GM18868 (cell line): Measurements from ENCODE around the gene BAHCC1.

Experiments used
- ATAC-seq: cut with Tn5 transposase; IDR thresholded peaks from one replicate; pipeline ENCODE4 v1.9.1; 2021; ENCODE audit warnings: mild to moderate bottlenecking, moderate library complexity; ENCODE audit not compliant: unreplicated experiment

BAHCC1 gene

DNA sequence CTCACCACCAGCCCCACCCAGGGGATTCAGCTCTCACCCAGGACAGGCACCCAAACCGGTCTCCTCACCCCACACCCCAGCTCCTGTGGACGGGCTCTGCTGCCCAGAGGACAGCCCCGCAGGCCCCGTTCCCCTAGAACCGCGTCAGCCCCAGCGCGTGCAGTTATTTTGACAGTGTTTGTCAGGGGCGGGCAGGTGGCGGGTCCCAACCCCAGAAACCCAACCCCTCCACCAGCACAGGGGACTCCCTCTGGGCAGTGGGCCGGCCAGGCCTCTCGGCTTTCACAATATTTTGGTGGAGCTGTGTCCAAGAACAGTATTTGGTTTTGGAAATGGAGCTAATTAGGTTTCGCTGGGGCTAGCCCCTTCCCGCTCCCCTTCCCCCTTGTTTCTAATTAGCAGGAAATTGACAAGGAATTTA is 44.8 kb downstream of the BAHCC1 start:
- ATAC-seq: no peak

DNA sequence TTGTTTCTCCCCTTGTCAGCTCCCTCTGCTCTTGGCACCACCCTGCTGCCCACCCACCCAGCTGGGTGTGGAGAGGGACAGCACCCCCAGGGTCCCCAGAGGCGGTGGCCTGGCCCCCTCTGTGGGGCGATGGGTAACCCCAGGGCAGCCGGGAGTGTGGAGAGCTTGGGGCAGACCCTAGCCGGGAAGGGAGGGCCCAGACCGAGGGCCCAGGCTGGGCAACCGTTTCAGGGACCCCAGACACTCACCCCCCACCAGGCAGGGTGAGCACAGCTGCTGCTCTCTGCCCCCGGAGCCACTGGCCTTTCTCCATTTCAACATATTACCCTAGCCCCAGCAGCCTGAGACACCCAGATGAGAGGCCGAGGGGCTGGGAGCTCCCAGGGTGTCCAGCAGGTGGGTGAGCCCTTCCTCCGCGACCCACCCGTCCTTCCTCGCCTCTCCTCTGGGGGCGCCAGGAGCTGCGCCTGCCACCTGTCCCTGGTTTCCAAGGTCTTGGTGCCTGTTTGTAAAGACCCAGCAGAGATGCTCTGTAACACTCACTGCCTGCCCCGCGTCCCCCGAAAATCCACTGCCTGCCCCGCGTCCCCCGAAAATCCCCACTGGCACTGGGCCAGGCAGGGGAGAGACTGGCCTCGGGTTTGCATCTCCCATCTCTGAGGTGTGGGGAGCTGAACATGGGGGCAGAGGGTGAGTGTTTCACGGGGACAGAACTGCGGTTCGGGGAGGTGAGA is 45.4 kb downstream of the BAHCC1 start:
- ATAC-seq: no peak

DNA sequence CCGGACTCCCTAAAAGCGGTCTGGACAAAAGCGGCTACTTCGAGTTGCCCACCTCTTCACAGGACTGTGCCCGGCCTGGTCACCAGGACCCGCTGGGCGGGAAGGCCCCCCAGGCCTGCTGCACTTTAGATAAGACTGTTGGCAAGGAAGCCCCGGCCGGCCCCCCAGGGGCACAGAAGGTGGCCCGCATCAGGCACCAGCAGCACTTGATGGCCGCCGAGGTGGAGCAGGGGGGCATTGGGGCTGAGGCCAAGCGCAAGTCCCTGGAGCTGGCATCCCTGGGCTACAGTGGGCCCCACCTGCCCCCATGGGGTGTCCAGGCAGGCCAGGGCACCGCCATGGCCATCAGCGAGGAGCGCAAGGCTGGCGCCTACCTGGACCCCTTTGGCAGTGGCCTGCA is 47.5 kb downstream of the BAHCC1 start:
- ATAC-seq: no peak

DNA sequence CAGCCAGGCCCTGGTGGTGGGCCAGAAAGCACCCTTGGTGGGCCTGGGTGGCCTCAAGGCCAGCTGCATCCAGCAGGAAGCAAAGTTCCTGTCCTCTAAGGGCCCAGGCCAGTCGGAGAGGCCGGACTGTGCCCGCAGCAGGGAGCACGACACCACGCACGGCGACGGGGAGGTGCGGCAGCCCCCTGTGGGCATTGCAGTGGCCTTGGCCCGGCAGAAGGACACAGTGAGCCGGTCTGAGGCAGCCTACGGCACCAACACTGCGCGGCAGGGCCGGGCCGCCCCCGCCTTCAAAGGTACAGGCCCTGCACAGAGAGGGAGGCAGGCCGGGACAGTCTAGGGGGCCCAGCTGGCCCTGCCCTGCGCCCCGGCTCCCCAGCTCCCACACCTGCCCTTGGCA is 48.0 kb downstream of the BAHCC1 start:
- ATAC-seq: no peak

DNA sequence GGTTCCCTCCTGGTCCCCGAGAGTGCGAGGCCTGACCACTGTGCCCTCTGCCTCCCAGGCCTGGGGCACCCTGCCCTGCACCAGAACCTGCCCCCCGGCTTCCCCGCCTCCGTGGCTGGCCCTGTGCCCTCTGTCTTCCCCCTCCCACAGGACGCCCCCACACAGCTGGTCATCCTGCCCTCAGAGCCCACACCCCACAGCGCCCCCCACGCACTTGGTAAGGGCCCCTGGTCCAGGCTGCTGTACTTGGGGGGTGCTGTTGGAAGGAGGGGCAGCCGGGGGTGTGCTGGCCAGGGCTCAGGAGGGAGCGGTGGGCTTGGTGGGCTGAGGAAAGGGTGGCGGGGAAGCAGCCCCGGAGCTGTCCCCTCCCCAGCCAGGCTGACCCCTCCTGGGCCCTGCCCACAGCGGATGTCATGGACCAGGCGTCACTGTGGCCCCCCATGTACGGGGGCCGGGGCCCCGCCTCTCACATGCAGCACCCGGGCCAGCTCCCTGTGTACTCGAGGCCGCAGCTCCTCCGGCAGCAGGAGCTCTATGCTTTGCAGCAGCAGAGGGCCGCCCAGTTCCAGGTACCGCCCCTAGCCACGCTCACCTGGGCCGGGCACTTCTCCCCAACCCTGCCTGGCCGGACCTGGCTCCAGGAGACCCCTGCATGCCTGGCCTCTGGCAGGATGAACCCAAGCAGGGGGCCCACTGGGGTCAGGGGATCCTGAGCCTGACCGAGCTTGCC is 49.5 kb downstream of the BAHCC1 start:
- ATAC-seq: no peak

DNA sequence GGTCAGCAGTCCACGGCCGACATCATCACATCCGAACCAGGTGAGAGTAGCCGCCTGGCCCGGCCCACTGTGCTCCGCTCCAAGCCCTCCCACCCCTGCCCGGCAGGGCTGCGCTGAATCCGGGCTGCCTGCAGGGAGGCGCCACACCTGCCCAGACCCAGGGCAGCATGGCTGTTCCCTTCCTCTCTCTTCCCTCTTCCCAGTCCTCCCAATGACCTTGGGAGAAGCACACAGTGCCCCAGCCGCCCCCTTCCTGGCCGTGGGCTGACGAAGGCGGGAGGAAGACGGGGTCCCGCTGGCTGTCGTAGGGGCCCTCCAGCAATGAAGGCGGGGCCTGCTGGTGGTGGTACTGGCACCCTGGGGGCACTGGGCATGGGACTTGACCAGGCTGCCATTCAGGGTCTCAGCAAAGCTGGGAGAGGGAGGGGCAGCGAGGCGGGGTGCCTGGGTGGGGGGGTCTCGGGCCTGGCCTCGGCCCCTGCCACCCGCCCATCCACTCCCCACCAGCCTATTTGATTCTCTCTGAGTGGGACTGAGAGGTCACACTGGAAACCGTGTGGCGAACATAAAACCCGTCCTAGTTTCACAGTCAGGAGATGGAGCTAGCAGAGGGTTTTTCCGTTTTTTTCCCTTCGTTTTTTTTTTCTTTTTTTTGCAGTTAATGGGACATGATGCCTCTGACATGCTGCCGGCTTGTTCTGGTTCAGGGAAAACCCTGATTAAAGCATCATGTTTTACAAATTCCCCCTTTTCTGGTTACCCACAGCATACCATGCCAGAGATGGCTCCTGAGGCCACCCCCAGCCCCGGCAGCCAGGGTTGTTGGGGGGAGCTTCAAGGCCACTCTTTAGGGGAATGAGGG is 50.6 kb downstream of the BAHCC1 start:
- no peak for ATAC-seq

DNA sequence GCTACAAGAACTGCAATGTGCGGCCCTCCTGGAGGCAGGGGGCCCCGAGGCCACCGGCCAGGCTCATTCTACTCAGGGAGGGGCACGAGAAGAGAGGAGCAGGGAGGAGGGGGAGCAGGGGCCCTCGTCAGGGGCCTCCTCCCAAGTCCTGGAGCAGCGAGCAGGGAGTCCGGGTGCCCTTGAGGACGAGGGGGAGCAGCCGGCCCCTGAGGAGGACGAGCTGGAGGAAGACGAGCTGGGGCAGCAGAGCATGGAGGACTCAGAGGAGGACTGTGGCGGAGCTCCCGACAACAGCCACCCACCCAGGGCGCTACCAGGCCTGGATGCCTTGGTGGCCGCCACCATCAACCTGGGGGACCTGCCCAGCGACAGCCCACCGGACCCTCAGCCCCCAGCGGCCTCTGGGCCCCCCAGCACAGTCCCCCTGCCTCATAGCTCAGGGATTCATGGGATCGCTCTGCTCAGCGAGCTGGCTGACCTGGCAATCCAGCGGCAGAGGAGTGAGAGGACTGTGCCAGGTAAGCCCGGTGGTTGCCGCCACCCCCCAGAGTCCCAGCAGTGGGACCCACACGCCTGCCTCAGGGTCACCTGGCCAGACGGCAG is 52.2 kb downstream of the BAHCC1 start:
- no peak for ATAC-seq

DNA sequence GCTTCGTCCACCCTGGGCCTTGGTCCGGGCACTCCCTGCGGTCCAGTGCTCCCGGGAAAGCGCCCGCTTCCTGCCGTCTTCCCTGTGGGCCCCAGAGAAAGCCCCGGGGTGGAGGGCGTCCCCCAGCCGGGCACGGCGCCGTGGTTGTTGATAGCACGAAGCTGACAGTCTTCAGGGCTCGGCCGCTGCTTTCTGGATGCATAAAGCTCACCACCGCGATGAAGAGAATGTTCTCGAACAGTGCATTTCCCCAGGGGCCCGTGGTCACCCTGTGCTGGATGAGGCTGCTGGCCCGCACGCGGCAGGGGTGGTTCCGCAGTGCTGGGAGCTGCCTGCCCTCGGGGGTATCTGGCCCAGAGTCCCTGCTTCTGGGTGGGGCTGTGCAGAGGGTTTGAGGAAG is 53.2 kb downstream of the BAHCC1 start:
- no peak for ATAC-seq

DNA sequence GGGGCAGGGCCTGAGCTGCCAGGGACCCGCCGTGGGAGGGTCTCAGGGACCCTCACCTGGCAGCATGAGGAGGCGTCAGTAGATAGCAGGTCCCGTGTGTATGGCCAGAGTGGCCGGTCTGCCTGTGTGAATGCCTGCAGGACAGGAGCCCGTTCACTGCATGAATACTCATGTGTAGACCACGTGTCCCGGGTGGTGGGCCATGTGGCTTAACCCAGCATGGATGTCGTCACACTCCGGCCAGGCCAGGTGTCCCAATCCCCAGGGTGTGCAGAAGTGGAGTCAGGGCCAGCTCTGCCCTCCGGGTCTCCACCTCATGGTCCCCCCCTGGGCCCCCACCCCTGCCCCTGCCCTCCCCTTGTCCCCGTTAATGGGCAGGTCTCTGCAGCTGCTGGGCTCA is 53.7 kb downstream of the BAHCC1 start:
- no peak for ATAC-seq

DNA sequence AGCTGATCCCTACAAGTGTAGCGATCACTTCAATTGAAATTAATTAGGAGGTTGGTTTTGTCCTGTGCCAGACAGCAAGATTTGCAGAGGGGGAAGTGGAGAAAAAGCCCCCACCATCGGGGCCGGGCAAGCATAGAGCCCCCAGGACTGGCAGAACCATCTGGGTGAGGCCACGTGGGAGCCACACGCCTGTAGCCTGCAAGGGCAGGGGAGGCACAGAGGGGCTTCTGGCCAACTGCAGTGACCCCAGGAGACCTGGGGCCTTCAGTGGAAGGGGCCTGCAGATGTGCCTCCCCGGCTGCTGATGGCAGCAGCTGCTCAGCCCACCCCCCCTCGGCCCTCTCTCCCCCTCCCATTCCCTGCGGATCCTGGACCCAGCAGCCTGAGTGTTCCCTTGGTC is 54.1 kb downstream of the BAHCC1 start:
- ATAC-seq: no peak

DNA sequence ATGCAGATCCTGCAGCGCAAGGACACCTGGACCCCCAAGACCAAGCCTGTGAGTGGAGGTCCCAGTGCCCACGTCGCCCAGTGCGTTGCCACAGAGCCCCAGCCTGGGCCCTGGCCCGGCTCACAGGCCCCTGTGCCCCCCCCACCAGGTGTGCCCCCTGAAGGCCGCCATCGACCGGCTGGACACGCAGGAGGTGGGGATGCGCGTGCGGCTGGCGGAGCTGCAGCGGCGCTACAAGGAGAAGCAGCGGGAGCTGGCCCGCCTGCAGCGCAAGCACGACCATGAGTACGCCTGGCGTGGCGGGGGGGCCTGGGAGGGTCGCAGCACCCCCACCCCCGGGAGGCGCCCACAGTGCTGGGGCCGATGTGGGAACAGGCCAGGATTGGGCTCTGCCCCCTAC is 56.6 kb downstream of the BAHCC1 start:
- no peak for ATAC-seq

DNA sequence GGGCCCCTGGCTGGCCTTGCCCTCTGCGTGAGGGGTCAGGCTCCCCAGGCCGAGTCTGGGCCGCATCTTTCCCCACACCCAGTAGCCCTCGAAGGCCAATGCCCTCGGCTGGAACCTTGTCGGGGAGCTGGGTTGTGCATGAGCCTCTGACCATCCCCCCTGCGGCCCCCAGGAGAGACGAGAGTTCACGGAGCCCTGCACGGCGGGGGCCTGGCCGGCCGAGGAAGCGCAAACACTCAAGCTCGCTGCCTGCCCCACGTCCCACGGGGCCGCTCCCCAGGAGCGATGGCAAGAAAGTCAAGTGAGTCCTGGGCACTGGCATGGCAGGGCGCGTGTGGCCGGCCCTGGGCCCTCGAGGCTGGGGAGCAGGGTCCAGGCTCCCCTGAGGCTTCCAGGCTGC is 57.3 kb downstream of the BAHCC1 start:
- ATAC-seq: no peak

DNA sequence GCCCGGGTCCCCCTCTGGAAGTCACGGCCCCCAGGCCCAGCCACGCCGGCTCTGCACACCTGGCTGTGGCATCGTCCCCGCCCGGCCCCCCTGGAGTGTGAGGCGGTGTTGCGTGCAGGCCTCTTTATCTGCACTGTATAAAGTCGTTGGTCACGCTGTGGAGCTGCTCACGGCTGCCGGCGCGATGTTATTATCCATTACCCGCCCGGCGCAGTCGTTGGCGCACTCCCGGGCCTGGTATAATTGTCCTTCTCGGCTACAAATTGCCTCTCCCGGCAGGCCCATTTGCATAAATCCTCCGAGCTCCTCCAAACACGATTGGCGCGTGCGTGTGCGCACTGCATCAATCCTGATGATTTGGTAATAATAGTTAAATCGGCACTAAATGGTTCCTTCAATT is 57.8 kb downstream of the BAHCC1 start:
- no peak for ATAC-seq

DNA sequence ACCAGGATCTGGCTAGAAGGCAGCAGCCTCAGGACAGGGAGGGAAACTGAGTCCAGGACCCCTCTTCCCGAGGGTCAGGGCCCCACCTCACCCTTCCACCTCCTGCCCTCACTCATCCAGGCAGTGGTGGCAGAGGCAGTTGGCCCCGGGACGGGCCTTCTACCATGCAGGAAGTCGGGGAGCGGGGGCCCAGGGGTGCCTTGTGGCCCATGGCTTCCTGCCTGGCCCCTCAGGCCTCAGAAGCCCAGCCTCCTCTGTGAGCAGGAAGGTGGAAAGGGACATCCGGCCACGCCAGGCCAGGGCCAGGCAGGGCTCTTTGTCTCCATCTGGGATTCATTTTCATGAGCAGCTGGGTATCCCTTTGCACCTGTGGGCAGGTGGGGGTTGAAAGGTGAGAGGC is 58.5 kb downstream of the BAHCC1 start:
- ATAC-seq: no peak

DNA sequence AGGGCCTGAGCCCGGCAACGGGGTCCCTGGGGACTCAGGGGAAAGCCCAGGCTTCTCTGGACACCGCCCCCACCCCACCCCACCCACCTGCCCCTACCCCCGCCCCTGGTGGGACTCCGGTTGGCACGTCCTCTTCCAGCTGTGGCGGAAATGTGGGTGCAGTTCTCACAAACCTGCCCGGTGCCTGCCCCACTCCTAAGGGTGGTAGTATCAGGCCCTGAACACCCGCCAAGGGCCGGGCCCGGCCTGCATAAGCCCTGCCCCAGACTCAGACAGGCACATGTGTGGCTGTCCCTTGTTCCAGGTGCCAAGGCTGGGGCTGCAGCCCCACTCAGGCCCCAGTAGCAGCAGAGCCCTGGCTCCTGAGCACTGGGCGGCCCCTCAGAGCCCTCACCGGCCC is 59.2 kb downstream of the BAHCC1 start:
- no peak for ATAC-seq

DNA sequence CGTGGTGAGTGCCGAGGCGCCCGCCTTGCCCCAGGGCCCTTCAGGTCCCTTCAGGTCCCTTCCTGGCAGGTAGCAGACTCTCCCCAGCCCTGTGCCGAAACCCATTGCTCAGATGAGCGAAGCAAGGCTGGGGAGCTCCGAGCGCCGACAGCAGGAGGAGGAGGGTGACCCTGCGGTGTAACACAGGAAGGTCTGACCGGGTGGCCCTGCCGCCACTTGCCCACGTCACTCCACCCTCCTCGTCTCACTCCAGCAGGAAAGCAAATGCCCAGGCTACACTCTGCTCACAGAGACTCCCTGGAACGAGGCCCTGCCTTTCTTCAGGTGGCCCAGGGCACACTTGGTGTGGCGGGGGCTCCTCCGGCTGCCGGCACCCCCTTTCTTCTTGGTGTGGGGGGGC is 60.1 kb downstream of the BAHCC1 start:
- no peak for ATAC-seq

DNA sequence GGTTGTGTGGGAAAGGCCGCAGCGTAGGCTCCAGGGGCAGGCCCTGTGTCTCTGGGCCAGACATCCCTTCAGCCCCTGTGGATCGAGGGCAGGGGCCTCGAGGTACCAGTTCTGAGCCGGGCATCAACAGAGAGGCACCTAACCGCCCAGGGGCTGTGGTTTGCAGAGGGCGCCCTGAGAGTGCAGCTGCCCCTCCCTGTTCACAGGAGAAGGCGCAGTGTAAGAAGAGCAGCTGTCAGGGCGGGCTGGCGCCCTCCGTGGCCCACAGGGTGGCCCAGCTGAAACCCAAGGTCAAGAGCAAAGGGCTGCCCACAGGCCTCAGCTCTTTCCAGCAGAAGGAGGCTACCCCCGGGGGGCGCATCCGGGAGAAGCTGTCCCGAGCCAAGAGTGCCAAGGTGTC is 60.8 kb downstream of the BAHCC1 start:
- no peak for ATAC-seq

DNA sequence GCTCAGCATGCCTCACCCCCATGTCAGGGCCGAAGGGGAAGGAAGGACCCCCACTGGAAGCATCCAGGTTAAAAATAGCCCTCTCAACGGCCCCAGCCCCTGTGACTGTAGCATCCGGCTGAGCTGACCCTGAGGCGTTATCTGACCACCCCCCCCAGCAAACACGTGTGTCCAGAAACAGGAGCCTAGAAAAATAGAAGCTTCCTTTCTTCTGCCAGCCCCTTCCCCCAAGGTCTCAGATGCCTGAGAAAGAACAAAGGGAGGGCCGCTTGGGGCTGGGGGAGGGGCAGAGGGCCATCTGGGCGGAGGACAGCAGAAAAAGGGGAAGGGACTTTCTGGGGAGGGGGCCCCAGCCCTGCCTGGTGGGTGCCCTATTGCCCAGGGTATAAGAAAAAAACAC is 61.5 kb downstream of the BAHCC1 start:
- ATAC-seq: no peak

DNA sequence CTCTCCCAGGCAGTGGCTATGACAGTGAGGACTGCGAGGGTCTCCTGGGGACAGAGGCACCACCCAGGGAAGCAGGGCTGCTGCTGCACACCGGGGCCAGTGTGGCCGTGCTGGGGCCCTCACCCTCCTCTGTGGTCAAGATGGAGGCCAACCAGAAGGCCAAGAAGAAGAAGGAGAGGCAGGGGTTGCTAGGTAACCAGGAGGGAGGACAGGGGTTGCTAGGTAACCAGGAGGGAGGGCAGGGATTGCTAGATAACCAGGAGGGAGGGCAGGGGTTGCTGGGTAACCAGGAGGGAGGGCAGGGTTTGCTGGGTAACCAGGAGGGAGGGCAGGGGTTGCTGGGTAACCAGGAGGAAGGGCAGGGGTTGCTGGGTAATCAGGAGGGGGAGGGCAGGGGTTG is 62.1 kb downstream of the BAHCC1 start:
- ATAC-seq: no peak

DNA sequence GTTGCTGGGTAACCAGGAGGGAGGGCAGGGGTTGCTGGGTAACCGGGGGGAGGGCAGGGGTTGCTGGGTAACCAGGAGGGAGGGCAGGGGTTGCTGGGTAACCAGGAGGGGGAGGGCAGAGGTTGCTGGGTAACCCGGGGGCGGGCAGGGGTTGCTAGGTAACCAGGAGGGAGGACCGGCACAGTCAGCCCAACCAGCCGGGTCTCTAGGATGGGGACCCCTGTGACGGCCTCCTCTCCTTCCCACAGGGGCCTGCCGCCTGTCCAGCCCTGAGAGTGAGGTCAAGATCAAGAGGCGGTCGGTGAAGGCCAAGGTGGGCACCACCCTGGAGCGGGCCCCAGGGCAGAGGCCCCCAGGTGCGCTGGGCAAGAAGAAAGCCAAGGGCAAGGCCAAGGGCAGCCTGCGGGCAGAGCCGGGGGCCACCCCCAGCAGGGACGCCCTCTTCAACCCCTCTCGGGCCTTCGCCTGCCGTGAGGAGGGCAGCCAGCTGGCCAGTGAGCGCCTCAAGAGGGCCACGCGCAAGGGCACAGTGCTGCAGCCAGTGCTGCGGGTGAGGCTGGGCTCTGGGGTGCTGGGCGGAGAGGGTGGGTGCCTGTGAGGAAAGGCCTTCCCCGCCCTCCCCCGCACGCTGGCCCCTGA is 62.8 kb downstream of the BAHCC1 start:
- no peak for ATAC-seq

DNA sequence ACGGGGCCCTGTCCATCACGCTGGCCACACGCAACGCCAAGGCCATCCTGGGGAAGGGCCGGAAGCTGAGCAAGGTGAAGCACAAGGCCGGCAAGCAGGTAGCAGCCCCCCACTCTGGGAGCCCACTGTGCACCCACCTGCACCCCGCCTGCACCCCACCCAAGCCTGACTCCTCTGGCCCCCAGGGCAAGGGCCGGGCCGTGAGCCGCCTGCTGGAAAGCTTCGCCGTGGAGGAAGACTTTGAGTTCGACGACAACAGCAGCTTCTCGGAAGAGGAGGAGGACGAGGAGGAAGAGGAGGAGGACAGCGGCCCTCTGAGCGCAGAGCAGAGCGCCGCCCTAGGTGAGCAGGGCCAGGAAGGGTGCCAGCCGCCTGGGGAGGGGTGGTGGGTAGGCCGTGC is 63.4 kb downstream of the BAHCC1 start:
- ATAC-seq: no peak
